Measurements from ENCODE around the gene ADAMTS12. TPM values are rescaled to one million over a fixed set of nuclear protein-coding genes. Genes with fewer than 3 reads are reported as not detected.

ADAMTS12 gene
- total RNA-seq, 1 donor from 2014 or later, result 4.1 TPM

DNA sequence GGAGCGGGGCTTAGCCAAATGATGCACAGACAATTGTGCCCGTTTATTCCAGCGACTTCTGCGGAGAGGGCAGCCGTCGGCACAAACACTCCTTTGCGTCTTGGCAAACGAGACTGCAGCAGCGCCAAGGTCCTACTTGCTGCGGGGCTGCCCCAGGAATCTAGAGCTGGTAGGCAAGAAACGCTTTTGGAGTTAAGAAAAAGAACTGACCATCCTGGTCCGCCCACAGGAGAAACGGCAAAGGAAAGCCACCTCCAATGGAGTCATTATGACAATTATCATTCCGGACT is 46.7 kb upstream of the ADAMTS12 start:
- TF ChIP-seq, protein P1, sequence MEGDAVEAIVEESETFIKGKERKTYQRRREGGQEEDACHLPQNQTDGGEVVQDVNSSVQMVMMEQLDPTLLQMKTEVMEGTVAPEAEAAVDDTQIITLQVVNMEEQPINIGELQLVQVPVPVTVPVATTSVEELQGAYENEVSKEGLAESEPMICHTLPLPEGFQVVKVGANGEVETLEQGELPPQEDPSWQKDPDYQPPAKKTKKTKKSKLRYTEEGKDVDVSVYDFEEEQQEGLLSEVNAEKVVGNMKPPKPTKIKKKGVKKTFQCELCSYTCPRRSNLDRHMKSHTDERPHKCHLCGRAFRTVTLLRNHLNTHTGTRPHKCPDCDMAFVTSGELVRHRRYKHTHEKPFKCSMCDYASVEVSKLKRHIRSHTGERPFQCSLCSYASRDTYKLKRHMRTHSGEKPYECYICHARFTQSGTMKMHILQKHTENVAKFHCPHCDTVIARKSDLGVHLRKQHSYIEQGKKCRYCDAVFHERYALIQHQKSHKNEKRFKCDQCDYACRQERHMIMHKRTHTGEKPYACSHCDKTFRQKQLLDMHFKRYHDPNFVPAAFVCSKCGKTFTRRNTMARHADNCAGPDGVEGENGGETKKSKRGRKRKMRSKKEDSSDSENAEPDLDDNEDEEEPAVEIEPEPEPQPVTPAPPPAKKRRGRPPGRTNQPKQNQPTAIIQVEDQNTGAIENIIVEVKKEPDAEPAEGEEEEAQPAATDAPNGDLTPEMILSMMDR (IDR thresholded peaks at IDR 0.05; ENCODE audit: insufficient read depth, low read length, poor library complexity, severe bottlenecking), result no peak
- H3K36me3 ChIP-seq (ENCODE audit: control insufficient read depth, insufficient read depth, low read length), result no peaks in the 10 kb centered on the region
- H3K4me3 ChIP-seq (ENCODE audit: low read depth, low read length), result no peak overlapping the region
- H3K27me3 ChIP-seq (ENCODE audit: control insufficient read depth, insufficient read depth, low read length), result peaks cover 42% of the 10 kb centered on the region
- no peak for DNase-seq (ENCODE audit: low read depth)

DNA sequence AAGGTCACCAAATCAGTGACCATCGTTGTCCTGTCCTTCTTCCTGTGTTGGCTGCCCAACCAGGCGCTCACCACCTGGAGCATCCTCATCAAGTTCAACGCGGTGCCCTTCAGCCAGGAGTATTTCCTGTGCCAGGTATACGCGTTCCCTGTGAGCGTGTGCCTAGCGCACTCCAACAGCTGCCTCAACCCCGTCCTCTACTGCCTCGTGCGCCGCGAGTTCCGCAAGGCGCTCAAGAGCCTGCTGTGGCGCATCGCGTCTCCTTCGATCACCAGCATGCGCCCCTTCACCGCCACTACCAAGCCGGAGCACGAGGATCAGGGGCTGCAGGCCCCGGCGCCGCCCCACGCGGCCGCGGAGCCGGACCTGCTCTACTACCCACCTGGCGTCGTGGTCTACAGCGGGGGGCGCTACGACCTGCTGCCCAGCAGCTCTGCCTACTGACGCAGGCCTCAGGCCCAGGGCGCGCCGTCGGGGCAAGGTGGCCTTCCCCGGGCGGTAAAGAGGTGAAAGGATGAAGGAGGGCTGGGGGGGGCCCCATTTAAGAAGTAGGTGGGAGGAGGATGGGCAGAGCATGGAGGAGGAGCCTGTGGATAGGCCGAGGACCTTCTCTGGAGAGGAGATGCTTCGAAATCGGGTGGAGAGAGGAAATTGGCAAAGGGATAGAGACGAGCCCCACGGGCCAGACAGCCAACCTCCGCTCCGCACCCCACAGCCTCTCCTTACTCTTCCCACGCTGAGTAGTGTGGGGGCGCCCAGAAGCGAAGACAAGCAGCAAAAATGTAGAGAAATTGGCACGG is 46.1 kb upstream of the ADAMTS12 start:
- Histone ChIP-seq H3K4me3 (ENCODE audit: low read depth, low read length) (no peak overlapping the region), H3K27me3 (ENCODE audit: control insufficient read depth, insufficient read depth, low read length) (peaks cover 42% of the 10 kb centered on the region), H3K36me3 (ENCODE audit: control insufficient read depth, insufficient read depth, low read length) (no peaks in the 10 kb centered on the region)
- DNase-seq (ENCODE audit: low read depth), result no peak
- TF ChIP-seq, protein P1 (IDR thresholded peaks at IDR 0.05; ENCODE audit: insufficient read depth, low read length, poor library complexity, severe bottlenecking), result no peak

DNA sequence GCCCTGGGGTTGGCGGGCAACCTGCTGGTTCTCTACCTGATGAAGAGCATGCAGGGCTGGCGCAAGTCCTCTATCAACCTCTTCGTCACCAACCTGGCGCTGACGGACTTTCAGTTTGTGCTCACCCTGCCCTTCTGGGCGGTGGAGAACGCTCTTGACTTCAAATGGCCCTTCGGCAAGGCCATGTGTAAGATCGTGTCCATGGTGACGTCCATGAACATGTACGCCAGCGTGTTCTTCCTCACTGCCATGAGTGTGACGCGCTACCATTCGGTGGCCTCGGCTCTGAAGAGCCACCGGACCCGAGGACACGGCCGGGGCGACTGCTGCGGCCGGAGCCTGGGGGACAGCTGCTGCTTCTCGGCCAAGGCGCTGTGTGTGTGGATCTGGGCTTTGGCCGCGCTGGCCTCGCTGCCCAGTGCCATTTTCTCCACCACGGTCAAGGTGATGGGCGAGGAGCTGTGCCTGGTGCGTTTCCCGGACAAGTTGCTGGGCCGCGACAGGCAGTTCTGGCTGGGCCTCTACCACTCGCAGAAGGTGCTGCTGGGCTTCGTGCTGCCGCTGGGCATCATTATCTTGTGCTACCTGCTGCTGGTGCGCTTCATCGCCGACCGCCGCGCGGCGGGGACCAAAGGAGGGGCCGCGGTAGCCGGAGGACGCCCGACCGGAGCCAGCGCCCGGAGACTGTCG is 45.4 kb upstream of the ADAMTS12 start:
- DNase-seq (ENCODE audit: low read depth), result no peak
- Histone ChIP-seq H3K27me3 (ENCODE audit: control insufficient read depth, insufficient read depth, low read length) (peaks cover 40% of the 10 kb centered on the region), H3K4me3 (ENCODE audit: low read depth, low read length) (peak overlapping the region; percentile 11), H3K36me3 (ENCODE audit: control insufficient read depth, insufficient read depth, low read length) (no peaks in the 10 kb centered on the region)
- TF ChIP-seq, protein P1 (IDR thresholded peaks at IDR 0.05; ENCODE audit: insufficient read depth, low read length, poor library complexity, severe bottlenecking), result no peak

DNA sequence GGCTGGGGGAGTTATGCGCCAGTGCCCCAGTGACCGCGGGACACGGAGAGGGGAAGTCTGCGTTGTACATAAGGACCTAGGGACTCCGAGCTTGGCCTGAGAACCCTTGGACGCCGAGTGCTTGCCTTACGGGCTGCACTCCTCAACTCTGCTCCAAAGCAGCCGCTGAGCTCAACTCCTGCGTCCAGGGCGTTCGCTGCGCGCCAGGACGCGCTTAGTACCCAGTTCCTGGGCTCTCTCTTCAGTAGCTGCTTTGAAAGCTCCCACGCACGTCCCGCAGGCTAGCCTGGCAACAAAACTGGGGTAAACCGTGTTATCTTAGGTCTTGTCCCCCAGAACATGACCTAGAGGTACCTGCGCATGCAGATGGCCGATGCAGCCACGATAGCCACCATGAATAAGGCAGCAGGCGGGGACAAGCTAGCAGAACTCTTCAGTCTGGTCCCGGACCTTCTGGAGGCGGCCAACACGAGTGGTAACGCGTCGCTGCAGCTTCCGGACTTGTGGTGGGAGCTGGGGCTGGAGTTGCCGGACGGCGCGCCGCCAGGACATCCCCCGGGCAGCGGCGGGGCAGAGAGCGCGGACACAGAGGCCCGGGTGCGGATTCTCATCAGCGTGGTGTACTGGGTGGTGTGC is 44.7 kb upstream of the ADAMTS12 start, which contains the start of gene RXFP3:
Gene RXFP3, plus strand, starts transcription at position 6 of the 636 bp plus-strand sequence. Its CDS starts 355 bp downstream, at position 361.
- Histone ChIP-seq H3K36me3 (ENCODE audit: control insufficient read depth, insufficient read depth, low read length) (no peaks in the 10 kb centered on the region), H3K4me3 (ENCODE audit: low read depth, low read length) (peak within 1 kb of the TSS; percentile 24), H3K27me3 (ENCODE audit: control insufficient read depth, insufficient read depth, low read length) (peaks cover 37% of the 10 kb centered on the region)
- no peak for DNase-seq (ENCODE audit: low read depth)
- TF ChIP-seq, protein P1 (IDR thresholded peaks at IDR 0.05; ENCODE audit: insufficient read depth, low read length, poor library complexity, severe bottlenecking), result no peak

DNA sequence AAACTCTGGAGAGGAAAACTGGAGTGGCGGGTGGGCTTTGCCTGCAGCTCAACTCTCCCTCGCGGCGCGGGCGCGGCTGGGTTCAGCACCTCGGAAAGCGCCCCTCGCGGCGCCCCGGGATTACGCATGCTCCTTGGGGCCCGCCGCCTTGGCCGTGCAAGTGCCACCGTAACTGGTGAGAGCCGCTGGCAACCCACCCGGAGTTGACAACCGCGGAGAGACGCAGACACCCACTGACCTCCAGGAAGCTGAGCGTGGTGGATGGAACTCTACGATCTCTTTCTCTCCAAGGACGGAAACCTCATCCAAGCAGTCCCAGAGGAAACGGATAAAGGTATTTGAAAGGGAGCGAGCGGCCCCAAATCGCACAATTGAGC is 44.2 kb upstream of the ADAMTS12 start:
- peak overlapping the region; percentile 24 for H3K4me3 ChIP-seq (ENCODE audit: low read depth, low read length)
- DNase-seq (ENCODE audit: low read depth), result no peak
- TF ChIP-seq, protein P1 (IDR thresholded peaks at IDR 0.05; ENCODE audit: insufficient read depth, low read length, poor library complexity, severe bottlenecking), result no peak
- H3K36me3 ChIP-seq (ENCODE audit: control insufficient read depth, insufficient read depth, low read length), result no peaks in the 10 kb centered on the region
- peaks cover 34% of the 10 kb centered on the region for H3K27me3 ChIP-seq (ENCODE audit: control insufficient read depth, insufficient read depth, low read length)
